WTC11 (cell line): ENCODE measurements around the gene LYRM4.

ENCODE experiments used
- AFF4 ChIP-seq: sonication (generic); formaldehyde crosslinking; IDR thresholded peaks from 2 replicates; pipeline ENCODE4 v1.8.1; 2023; ENCODE audit warnings: mild to moderate bottlenecking, missing genetic modification reagents, borderline replicate concordance
- CDX4 ChIP-seq: fragments of 250-450 bp; sonication (Bioruptor Pico); IDR thresholded peaks from 2 replicates; pipeline ENCODE4 v1.9.0; 2021; ENCODE audit warnings: moderate library complexity, mild to moderate bottlenecking, inconsistent platforms, borderline replicate concordance
- CREB1 ChIP-seq: sonication (generic); formaldehyde crosslinking; IDR thresholded peaks from 2 replicates; pipeline ENCODE4 v1.8.0; 2023; ENCODE audit warnings: mild to moderate bottlenecking, missing genetic modification reagents
- CREM ChIP-seq: sonication (generic); formaldehyde crosslinking; IDR thresholded peaks from 2 replicates; pipeline ENCODE4 v1.8.1; 2022; ENCODE audit warnings: mild to moderate bottlenecking, missing genetic modification reagents, moderate library complexity
- CTCF ChIP-seq: fragments of 200-600 bp; IDR thresholded peaks from 2 replicates; pipeline ENCODE4 v1.8.0; 2022; ENCODE audit warnings: antibody characterized with exemption
- NFE2L1 ChIP-seq: sonication (generic); formaldehyde crosslinking; IDR thresholded peaks from 2 replicates; pipeline ENCODE4 v1.8.1; 2023; ENCODE audit warnings: missing genetic modification reagents
- PRRX2 ChIP-seq: fragments of 250-450 bp; sonication (Bioruptor Pico); IDR thresholded peaks from 2 replicates; pipeline ENCODE4 v1.8.0; 2021; ENCODE audit warnings: mild to moderate bottlenecking
- ZNF232 ChIP-seq: sonication (generic); formaldehyde crosslinking; IDR thresholded peaks from 2 replicates; pipeline ENCODE4 v1.8.0; 2022; ENCODE audit warnings: mild to moderate bottlenecking, missing genetic modification reagents

GRCh38 chr6:5142915-5143314, 117.8 kb downstream of the LYRM4 start:
- no peak for TF ChIP-seq CDX4 (CRISPR knock-in tag)
- no peak for TF ChIP-seq CTCF
- TF ChIP-seq CREB1 (CRISPR knock-in tag) = no peak
- no peak for TF ChIP-seq PRRX2
- no peak for TF ChIP-seq ZNF232 (CRISPR knock-in tag)
- TF ChIP-seq CREM (CRISPR knock-in tag) = no peak
- no peak for TF ChIP-seq AFF4 (CRISPR knock-in tag)
- no peak for TF ChIP-seq NFE2L1 (CRISPR knock-in tag)
